DOHH2 (cell line): ENCODE results near the gene SLC2A4RG.

Experiments
- H3F3A ChIP-seq: fragments of 200-600 bp; sonication (generic), shearing (Covaris generic); 2 replicates; pipeline ENCODE4 v1.6.0; 2016; ENCODE audit warnings: antibody characterized with exemption, mild to moderate bottlenecking; ENCODE audit not compliant: control insufficient read depth, insufficient read depth
- H3K27ac ChIP-seq: fragments of 200-600 bp; sonication (generic); 2 replicates; pipeline ENCODE4 v1.5.1; 2014; ENCODE audit warnings: low read depth, mild to moderate bottlenecking, low read length, moderate library complexity
- H3K27me3 ChIP-seq: fragments of 200-600 bp; sonication (generic); 2 replicates; pipeline ENCODE4 v1.6.1; 2014; ENCODE audit warnings: mild to moderate bottlenecking, low read length, mixed read lengths; ENCODE audit not compliant: control insufficient read depth
- H3K36me3 ChIP-seq: fragments of 200-600 bp; sonication (generic); 2 replicates; pipeline ENCODE4 v1.6.1; 2014; ENCODE audit warnings: mild to moderate bottlenecking, low read length, moderate library complexity, mixed read lengths; ENCODE audit not compliant: control insufficient read depth
- H3K4me1 ChIP-seq: fragments of 200-600 bp; sonication (generic); 2 replicates; pipeline ENCODE4 v1.6.1; 2014; ENCODE audit warnings: mild to moderate bottlenecking, low read length, mixed read lengths; ENCODE audit not compliant: control insufficient read depth
- H3K4me2 ChIP-seq: fragments of 200-600 bp; sonication (generic); 2 replicates; pipeline ENCODE4 v1.6.0; 2014; ENCODE audit warnings: mild to moderate bottlenecking, low read length, moderate library complexity
- H3K4me3 ChIP-seq: fragments of 200-600 bp; sonication (generic); 2 replicates; pipeline ENCODE4 v1.5.1; 2014; ENCODE audit warnings: mild to moderate bottlenecking, low read length, mixed read lengths
- H3K79me2 ChIP-seq: fragments of 200-600 bp; sonication (generic); 2 replicates; pipeline ENCODE4 v1.6.1; 2014; ENCODE audit warnings: mild to moderate bottlenecking, low read length, mixed read lengths; ENCODE audit not compliant: control insufficient read depth
- H3K9me2 ChIP-seq: fragments of 200-600 bp; sonication (generic); replicated peaks from 2 replicates; pipeline ENCODE4 v1.6.1; 2014; ENCODE audit warnings: mild to moderate bottlenecking, low read length, mixed read lengths; ENCODE audit not compliant: control insufficient read depth
- H3K9me3 ChIP-seq: fragments of 200-600 bp; sonication (generic); 2 replicates; pipeline ENCODE4 v1.6.1; 2014; ENCODE audit warnings: antibody characterized with exemption, low read length, mixed read lengths; ENCODE audit not compliant: control insufficient read depth, insufficient read depth
- H4K20me1 ChIP-seq: fragments of 200-600 bp; sonication (generic); 2 replicates; pipeline ENCODE4 v1.6.0; 2014; ENCODE audit warnings: low read depth, mild to moderate bottlenecking, antibody characterized with exemption, low read length, moderate library complexity; ENCODE audit not compliant: control insufficient read depth, insufficient read depth
- EZH2phosphoT487 ChIP-seq: fragments of 200-600 bp; sonication (generic); IDR thresholded peaks from 2 replicates; pipeline ENCODE4 v1.6.1; 2017; ENCODE audit warnings: borderline replicate concordance, mild to moderate bottlenecking, antibody characterized with exemption, low read length, moderate library complexity, mixed read lengths
- TF ChIP-seq, protein P1 (sequence below): fragments of 200-600 bp; sonication (generic); IDR thresholded peaks from one replicate; pipeline ENCODE4 v1.5.1; 2014; ENCODE audit warnings: antibody characterized with exemption, mild to moderate bottlenecking, low read depth, low read length; ENCODE audit not compliant: poor library complexity, severe bottlenecking

The SLC2A4RG gene

GRCh38 chr20:63733579-63734081 is 5.9 kb upstream of the SLC2A4RG start:
- Histone ChIP-seq H3K9me2 (no peaks in the 10 kb centered on the region), H3K4me1 (peaks cover 50% of the 10 kb centered on the region), H3K27ac (no peak overlapping the region), H3K36me3 (peaks cover 51% of the 10 kb centered on the region), H3K4me2 (no peak overlapping the region), H4K20me1 (no peaks in the 10 kb centered on the region), H3K27me3 (no peaks in the 10 kb centered on the region), H3F3A (peaks cover 10% of the 10 kb centered on the region; the same call in 1 of the 2 replicates), H3K79me2 (peaks cover 29% of the 10 kb centered on the region), H3K9me3 (no peaks in the 10 kb centered on the region; the same call in 1 of the 2 replicates), H3K4me3 (no peak overlapping the region)
- no peak for TF ChIP-seq EZH2phosphoT487
- TF ChIP-seq, protein P1, sequence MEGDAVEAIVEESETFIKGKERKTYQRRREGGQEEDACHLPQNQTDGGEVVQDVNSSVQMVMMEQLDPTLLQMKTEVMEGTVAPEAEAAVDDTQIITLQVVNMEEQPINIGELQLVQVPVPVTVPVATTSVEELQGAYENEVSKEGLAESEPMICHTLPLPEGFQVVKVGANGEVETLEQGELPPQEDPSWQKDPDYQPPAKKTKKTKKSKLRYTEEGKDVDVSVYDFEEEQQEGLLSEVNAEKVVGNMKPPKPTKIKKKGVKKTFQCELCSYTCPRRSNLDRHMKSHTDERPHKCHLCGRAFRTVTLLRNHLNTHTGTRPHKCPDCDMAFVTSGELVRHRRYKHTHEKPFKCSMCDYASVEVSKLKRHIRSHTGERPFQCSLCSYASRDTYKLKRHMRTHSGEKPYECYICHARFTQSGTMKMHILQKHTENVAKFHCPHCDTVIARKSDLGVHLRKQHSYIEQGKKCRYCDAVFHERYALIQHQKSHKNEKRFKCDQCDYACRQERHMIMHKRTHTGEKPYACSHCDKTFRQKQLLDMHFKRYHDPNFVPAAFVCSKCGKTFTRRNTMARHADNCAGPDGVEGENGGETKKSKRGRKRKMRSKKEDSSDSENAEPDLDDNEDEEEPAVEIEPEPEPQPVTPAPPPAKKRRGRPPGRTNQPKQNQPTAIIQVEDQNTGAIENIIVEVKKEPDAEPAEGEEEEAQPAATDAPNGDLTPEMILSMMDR = no peak

GRCh38 chr20:63734111-63734945 is 5.2 kb upstream of the SLC2A4RG start:
- no peak overlapping the region for H3K4me3 ChIP-seq
- H3K4me2 ChIP-seq = no peak overlapping the region
- peaks cover 54% of the 10 kb centered on the region for H3K4me1 ChIP-seq

DNA sequence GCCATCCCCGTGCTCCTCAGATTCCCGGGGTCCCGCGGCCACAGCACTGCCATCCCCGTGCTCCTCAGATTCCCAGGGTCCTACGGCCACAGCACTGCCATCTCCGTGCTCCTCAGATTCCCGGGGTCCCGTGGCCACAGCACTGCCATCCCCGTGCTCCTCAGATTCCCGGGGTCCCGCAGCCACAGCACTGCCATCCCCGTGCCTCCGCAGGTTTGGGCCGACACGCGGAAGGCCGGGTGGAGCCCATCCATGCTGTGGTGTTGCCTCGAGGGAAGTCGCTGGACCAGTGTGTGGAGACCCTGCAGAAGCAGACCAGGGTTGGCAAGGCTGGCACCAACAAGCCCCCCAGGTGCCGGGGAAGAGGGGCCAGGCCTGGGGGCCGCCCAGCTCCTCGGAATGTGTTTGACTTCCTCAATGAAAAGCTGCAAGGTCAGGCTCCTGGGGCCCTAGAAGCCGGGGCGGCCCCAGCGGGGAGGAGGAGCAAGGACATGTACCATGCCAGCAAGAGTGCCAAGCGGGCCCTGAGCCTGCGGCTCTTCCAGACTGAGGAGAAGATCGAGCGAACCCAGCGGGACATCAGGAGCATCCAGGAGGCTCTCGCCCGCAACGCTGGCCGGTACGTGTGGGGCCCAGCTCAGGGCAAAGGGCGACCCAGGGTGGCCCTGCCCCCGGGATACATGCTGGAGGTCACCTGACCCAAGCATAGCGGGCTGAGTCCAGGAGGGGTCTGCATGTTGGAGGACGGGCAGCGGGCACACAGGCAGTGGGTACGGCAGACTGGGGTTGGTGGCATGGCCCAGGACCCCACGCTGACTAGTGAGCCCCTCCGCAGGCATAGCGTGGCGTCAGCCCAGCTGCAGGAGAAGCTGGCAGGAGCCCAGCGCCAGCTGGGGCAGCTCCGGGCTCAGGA is 4.4 kb upstream of the SLC2A4RG start:
- Histone ChIP-seq H3F3A (peaks cover 7% of the 10 kb centered on the region; the same call in 1 of the 2 replicates), H3K27me3 (no peaks in the 10 kb centered on the region), H4K20me1 (no peaks in the 10 kb centered on the region), H3K27ac (no peak overlapping the region), H3K4me1 (peaks cover 46% of the 10 kb centered on the region), H3K4me2 (no peak overlapping the region), H3K36me3 (peaks cover 41% of the 10 kb centered on the region), H3K4me3 (no peak overlapping the region), H3K9me3 (no peaks in the 10 kb centered on the region; the same call in 1 of the 2 replicates), H3K9me2 (no peaks in the 10 kb centered on the region), H3K79me2 (peaks cover 24% of the 10 kb centered on the region)
- TF ChIP-seq, protein P1 = no peak
- no peak for TF ChIP-seq EZH2phosphoT487

More at GRCh38 chr20:63734111-63734945, 5.2 kb upstream of the SLC2A4RG start:
- Histone ChIP-seq H4K20me1 (no peaks in the 10 kb centered on the region), H3K36me3 (peaks cover 49% of the 10 kb centered on the region), H3K9me3 (no peaks in the 10 kb centered on the region; the same call in 1 of the 2 replicates), H3K27me3 (no peaks in the 10 kb centered on the region), H3F3A (peaks cover 7% of the 10 kb centered on the region; the same call in 1 of the 2 replicates), H3K27ac (no peak overlapping the region), H3K9me2 (no peaks in the 10 kb centered on the region), H3K79me2 (peaks cover 29% of the 10 kb centered on the region)
- TF ChIP-seq, protein P1 = no peak
- TF ChIP-seq EZH2phosphoT487 = no peak
